ENCODE results near the gene TBX20. TPM values are rescaled to one million over a fixed set of nuclear protein-coding genes. Genes with fewer than 3 reads are reported as not detected.

TBX20 gene
- total RNA-seq, 2 experiments from 2014 or later, result 0.17 TPM; not detected in 1

DNA sequence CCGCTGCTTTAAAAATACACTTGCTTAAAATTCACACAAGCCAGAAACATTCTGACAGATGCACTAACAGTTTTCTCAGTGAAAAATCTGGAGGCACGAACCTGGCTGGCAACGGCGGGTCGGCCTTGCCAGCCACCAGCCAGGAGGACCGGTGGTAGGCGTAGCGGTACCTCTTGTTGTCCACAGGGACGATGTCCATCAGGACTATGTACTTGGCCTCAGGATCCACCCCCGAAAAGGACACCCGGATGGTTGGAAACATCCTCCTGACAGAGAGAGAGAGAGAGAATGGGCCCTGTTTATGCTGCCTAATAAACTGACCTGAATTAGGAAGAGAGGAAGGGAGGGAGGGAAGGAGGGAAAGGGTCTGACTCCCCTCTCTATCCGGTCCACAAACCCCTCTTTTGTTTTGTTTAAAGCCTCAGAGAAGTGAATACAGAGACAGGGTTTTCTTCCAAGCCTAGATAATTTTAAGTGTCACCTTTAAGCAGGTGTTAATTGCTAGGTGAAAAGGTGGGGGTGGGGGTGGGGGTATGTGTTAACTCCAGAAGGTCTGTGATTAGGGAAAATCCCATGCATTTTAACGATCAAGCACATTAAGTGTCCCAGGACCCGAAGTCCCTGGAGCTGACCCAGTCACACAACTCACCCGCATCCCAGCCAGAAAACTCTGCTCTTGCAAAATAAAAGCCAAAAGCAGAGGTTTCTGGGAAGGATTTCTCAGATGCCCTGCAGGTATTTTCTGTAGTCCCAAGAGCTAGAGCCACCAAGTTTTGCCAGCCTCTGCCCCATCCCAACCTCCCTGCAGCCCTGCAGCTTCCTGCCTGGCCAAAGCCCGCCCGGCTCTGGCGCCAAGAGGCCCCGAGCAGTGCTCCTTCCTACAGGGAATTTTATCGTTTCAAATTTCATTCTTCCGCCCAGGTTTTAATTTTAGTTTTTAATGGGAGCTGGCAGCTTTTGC is 5.0 kb downstream of the TBX20 start:
- H3K36me3 ChIP-seq (ENCODE audit: insufficient read depth, low read length), result no peaks in the 10 kb centered on the region
- ChIA-PET POLR2A (no interaction called here), CTCF (no interaction called here)
- H3K27me3 ChIP-seq (ENCODE audit: control insufficient read depth in 1 of 2, insufficient read depth in 2 of 2, low read length in 2 of 2), result peaks cover 45 to 63% of the 10 kb centered on the region in 2 experiments
- H3K27ac ChIP-seq (ENCODE audit: low read depth in 1 of 2, low read length in 2 of 2), result no peak overlapping the region
- peaks cover 14% of the 10 kb centered on the region for H3K4me1 Mint-ChIP-seq (ENCODE audit: low read depth)
- no peak overlapping the region for H3K4me3 ChIP-seq (ENCODE audit: low read length)
- no peak overlapping the region for H3K27ac Mint-ChIP-seq
- H3K4me3 Mint-ChIP-seq, result no peak overlapping the region
- intact Hi-C loops (cut with DNase I, micrococcal nuclease), result no loop called here
- H3K9me3 ChIP-seq (ENCODE audit: control insufficient read depth in 1 of 2, insufficient read depth in 1 of 2, low read length in 2 of 2), result peaks cover 0 to 20% of the 10 kb centered on the region in 2 experiments
- no peaks in the 10 kb centered on the region for H3K9me3 Mint-ChIP-seq
- ATAC-seq (ENCODE audit: poor library complexity) (no peak), DNase-seq (no peak)
- no peaks in the 10 kb centered on the region for H3K36me3 Mint-ChIP-seq (ENCODE audit: low read depth)
- peaks cover 84% of the 10 kb centered on the region for H3K27me3 Mint-ChIP-seq
- TF ChIP-seq, protein P1, sequence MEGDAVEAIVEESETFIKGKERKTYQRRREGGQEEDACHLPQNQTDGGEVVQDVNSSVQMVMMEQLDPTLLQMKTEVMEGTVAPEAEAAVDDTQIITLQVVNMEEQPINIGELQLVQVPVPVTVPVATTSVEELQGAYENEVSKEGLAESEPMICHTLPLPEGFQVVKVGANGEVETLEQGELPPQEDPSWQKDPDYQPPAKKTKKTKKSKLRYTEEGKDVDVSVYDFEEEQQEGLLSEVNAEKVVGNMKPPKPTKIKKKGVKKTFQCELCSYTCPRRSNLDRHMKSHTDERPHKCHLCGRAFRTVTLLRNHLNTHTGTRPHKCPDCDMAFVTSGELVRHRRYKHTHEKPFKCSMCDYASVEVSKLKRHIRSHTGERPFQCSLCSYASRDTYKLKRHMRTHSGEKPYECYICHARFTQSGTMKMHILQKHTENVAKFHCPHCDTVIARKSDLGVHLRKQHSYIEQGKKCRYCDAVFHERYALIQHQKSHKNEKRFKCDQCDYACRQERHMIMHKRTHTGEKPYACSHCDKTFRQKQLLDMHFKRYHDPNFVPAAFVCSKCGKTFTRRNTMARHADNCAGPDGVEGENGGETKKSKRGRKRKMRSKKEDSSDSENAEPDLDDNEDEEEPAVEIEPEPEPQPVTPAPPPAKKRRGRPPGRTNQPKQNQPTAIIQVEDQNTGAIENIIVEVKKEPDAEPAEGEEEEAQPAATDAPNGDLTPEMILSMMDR (IDR thresholded peaks at IDR 0.05), result no peak
- peaks cover 7% of the 10 kb centered on the region for H3K4me1 ChIP-seq (ENCODE audit: insufficient read depth, low read length)

DNA sequence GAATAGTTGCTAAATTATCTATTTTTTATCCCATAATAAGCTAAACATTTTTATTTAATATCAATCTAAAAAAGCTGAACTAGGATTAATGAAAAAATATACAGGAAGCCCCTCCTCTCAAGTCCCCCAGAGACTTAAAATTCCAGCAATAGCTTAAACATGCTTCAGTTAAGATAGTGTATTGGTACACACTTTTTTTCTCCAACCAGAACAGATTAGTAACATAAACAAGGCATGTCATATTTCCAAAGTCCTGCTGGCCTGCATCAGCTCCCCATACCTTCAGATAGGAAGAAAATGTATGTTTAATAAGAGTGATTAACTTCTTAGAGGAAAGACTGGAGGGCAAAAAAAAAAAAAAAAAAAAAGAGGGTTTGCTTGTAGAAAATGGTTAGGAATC is 7.1 kb downstream of the TBX20 start:
- TF ChIP-seq, protein P1 (IDR thresholded peaks at IDR 0.05), result no peak
- Mint-ChIP-seq H3K27me3 (peaks cover 77% of the 10 kb centered on the region), H3K9me3 (no peaks in the 10 kb centered on the region), H3K4me3 (no peak overlapping the region), H3K36me3 (ENCODE audit: low read depth) (no peaks in the 10 kb centered on the region), H3K4me1 (ENCODE audit: low read depth) (peaks cover 7% of the 10 kb centered on the region), H3K27ac (no peak overlapping the region)
- DNase-seq, result no peak
- H3K4me1 ChIP-seq (ENCODE audit: insufficient read depth, low read length), result no peaks in the 10 kb centered on the region
- H3K4me3 ChIP-seq (ENCODE audit: low read length), result no peak overlapping the region
- ChIA-PET CTCF (interaction anchor here (0.6 kb wide), 1 partner anchor 918 kb away, joined by 3 read pairs; no protein-coding TSS in a partner anchor), POLR2A (no interaction called here)
- peaks cover 0 to 11% of the 10 kb centered on the region in 2 experiments for H3K9me3 ChIP-seq (ENCODE audit: control insufficient read depth in 1 of 2, insufficient read depth in 1 of 2, low read length in 2 of 2)
- no peak for ATAC-seq (ENCODE audit: poor library complexity)
- intact Hi-C loops (cut with DNase I, micrococcal nuclease), result no loop called here
- peaks cover 34 to 49% of the 10 kb centered on the region in 2 experiments for H3K27me3 ChIP-seq (ENCODE audit: control insufficient read depth in 1 of 2, insufficient read depth in 2 of 2, low read length in 2 of 2)
- H3K36me3 ChIP-seq (ENCODE audit: insufficient read depth, low read length), result no peaks in the 10 kb centered on the region
- no peak overlapping the region for H3K27ac ChIP-seq (ENCODE audit: low read depth in 1 of 2, low read length in 2 of 2)

DNA sequence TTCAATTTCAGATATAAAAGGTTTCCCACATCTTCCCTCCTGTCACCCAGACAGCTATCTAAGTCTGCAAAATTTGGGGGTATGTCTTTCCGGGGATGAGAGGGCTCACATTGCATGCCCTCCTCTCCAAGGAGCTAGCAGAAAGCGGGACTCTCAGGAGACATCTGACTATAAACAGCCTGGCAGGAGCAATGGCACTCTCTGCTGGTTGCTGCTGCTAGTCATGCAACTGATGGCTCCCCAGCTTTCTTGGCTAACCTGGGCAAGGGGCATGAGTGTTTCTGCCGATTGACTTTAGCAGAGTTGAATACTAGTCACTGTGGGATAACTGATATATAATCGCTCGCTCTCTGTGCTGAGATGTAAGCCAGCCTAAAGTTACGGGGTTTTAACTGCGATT is 12.0 kb downstream of the TBX20 start:
- peaks cover 6 to 7% of the 10 kb centered on the region in 2 experiments for H3K27me3 ChIP-seq (ENCODE audit: control insufficient read depth in 1 of 2, insufficient read depth in 2 of 2, low read length in 2 of 2)
- no peak overlapping the region for H3K4me3 ChIP-seq (ENCODE audit: low read length)
- intact Hi-C loops (cut with DNase I, micrococcal nuclease), result no loop called here
- H3K36me3 ChIP-seq (ENCODE audit: insufficient read depth, low read length), result no peaks in the 10 kb centered on the region
- Mint-ChIP-seq H3K9me3 (no peaks in the 10 kb centered on the region), H3K36me3 (ENCODE audit: low read depth) (no peaks in the 10 kb centered on the region), H3K4me1 (ENCODE audit: low read depth) (no peaks in the 10 kb centered on the region), H3K4me3 (no peak overlapping the region), H3K27me3 (peaks cover 54% of the 10 kb centered on the region), H3K27ac (no peak overlapping the region)
- CTCF ChIA-PET, result no interaction called here
- DNase-seq (no peak), ATAC-seq (ENCODE audit: poor library complexity) (no peak)
- TF ChIP-seq, protein P1 (IDR thresholded peaks at IDR 0.05), result no peak
- no peaks in the 10 kb centered on the region for H3K4me1 ChIP-seq (ENCODE audit: insufficient read depth, low read length)
- no peak overlapping the region for H3K27ac ChIP-seq (ENCODE audit: low read depth in 1 of 2, low read length in 2 of 2)
- H3K9me3 ChIP-seq (ENCODE audit: control insufficient read depth in 1 of 2, insufficient read depth in 1 of 2, low read length in 2 of 2), result no peaks in the 10 kb centered on the region
- POLR2A ChIA-PET, result no interaction called here
